ENCODE data around the gene NUFIP1.

DNA sequence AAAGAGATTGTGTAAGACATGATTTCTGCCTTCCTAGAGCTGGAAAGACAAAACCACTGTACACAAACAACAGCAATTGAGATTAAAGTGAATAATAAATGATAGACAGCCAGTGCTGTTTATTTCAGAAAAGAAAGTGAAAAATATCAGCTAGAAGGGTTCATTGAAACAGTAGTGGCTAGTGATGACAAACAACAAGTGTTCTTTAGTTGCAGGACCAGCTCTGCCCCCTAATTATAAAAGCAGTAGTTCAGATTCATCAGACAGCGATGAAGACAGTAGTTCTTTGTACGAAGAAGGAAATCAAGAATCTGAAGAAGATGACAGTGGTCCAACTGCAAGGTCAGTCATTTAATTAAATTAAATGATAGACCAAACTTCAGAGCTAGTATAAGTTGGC, 14.8 kb upstream of the NUFIP1 start:
- TF ChIP-seq EZH2 (IDR thresholded peaks at IDR 0.05) = no peak
- TF ChIP-seq FOXP2 (optimal IDR thresholded peaks at IDR 0.05; ENCODE audit: control extremely low read depth, extremely low read length, insufficient read depth) = no peak
- no peak for TF ChIP-seq POLR2AphosphoS5 (IDR thresholded peaks at IDR 0.05; ENCODE audit: borderline replicate concordance, low read depth, low read length)

All from SK-N-MC (cell line).